A549 treated with RU486 at 1 μM for 4 hours (cell line): ENCODE data around the gene PLIN5. TPM values are rescaled to one million over a fixed set of nuclear protein-coding genes. Genes with fewer than 3 reads are reported as not detected.

Source experiments
- total RNA-seq: library from RNA; stranded (reverse); fragments of 200-300 nt; extraction: Qiagen RNA extraction; gene quantifications from 5 replicates; pipeline ENCODE4 v1.2.3, GENCODE V29; 2022; ENCODE audit warnings: low read depth

Gene PLIN5, protein sequence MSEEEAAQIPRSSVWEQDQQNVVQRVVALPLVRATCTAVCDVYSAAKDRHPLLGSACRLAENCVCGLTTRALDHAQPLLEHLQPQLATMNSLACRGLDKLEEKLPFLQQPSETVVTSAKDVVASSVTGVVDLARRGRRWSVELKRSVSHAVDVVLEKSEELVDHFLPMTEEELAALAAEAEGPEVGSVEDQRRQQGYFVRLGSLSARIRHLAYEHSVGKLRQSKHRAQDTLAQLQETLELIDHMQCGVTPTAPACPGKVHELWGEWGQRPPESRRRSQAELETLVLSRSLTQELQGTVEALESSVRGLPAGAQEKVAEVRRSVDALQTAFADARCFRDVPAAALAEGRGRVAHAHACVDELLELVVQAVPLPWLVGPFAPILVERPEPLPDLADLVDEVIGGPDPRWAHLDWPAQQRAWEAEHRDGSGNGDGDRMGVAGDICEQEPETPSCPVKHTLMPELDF
- total RNA-seq: 0.06 to 0.22 TPM (median 0.09 TPM) in 3 of 5 replicates, not detected in the others

DNA sequence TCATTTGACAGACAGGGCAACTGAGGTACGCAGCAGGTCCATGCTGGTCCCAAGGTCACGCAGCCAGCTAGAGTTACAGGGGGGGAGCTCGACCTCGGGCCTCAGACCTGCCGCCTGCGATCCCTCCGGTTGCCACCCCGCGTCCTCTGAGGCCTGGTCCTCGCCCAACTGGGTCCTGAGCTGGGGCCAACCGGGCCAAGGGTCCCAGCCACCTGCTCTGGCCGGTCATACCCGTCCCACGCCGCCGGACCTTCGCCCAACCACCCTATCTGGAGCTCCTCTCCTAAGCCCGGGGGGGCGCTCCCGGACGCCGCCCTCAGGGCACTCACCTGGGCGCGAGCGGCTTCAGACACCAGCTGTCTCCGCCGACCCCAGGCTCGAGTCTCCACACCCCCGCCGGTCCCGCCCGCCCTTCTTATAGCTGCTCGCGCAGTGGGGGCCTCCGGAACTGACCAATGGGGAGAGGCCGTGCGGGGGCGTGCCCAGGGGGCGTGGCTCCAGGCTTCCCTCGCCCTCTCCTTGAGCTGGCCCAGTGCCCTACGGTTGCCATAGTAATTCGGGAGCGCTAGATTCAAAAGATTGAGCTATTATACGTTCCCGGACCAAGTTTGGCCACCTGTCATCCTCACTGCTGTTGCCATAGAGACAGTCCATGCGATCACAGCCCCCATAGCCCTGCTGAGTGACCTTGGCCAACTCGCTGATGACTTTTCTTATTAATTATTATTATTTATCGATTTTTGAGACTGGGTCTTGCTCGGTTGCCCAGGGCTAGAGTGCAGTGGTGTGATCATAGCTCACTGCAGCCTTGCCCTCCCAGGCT lies at the start of gene PLIN5:
Gene PLIN5 (minus strand): TSS at position 389 of the 823 bp plus-strand sequence. CDS start 1,150 bp downstream, outside the sequence.

GRCh38 chr19:4559569-4559968 lies 24.5 kb upstream of the PLIN5 start, which contains the start of gene SEMA6B:
Gene SEMA6B (minus strand): TSS chr19:4559684. CDS start chr19:4558457, 1,227 bp downstream.

GRCh38 chr19:4539693-4540581 lies 4.9 kb upstream of the PLIN5 start, which contains the start of gene LRG1:
Gene LRG1 (minus strand): TSS chr19:4540036. CDS start chr19:4540013, 23 bp downstream.

GRCh38 chr19:4518345-4519171 lies 16.5 kb downstream of the PLIN5 start, which contains the start of gene PLIN4:
Gene PLIN4 (minus strand): TSS chr19:4518486. CDS start chr19:4518272, 214 bp downstream.

Other genes starting within 250 kb of the PLIN5 start
- not detected in 5 replicates for gene TMIGD2, start 232.8 kb downstream of the PLIN5 start, total RNA-seq
- 7.4 to 9.0 TPM (median 8.4 TPM) in 5 replicates for gene FSD1, start 230.6 kb downstream of the PLIN5 start, total RNA-seq
- not detected in 5 replicates for gene STAP2, start 196.4 kb downstream of the PLIN5 start, total RNA-seq
- 5.8 to 14.0 TPM (median 10.1 TPM) in 5 replicates for gene MPND, start 191.7 kb downstream of the PLIN5 start, total RNA-seq
- gene SH3GL1, start 134.7 kb downstream of the PLIN5 start, total RNA-seq: 45.3 to 64.3 TPM (median 56.8 TPM) in 5 replicates
- 22.4 to 26.3 TPM (median 23.7 TPM) in 5 replicates for gene CHAF1A, start 132.6 kb downstream of the PLIN5 start, total RNA-seq
- 38.4 to 69.4 TPM (median 54.4 TPM) in 5 replicates for gene UBXN6, start 77.4 kb downstream of the PLIN5 start, total RNA-seq
- 25.1 to 30.9 TPM (median 29.4 TPM) in 5 replicates for gene HDGFL2, start 62.9 kb downstream of the PLIN5 start, total RNA-seq
- 0.42 to 0.61 TPM (median 0.51 TPM) in 5 replicates for gene PLIN4, start 16.7 kb downstream of the PLIN5 start, total RNA-seq
- 0.02 to 0.14 TPM (median 0.12 TPM) in 4 of 5 replicates, not detected in the other for gene LRG1, start 4.8 kb upstream of the PLIN5 start, total RNA-seq
- 4.3 to 6.9 TPM (median 6.1 TPM) in 5 replicates for gene SEMA6B, start 24.5 kb upstream of the PLIN5 start, total RNA-seq
- gene TNFAIP8L1, start 104.3 kb upstream of the PLIN5 start, total RNA-seq: 2.4 to 5.4 TPM (median 4.6 TPM) in 5 replicates
- 115 to 147 TPM (median 144 TPM) in 5 replicates for gene MYDGF, start 135.1 kb upstream of the PLIN5 start, total RNA-seq
- 54.4 to 66.9 TPM (median 62.2 TPM) in 5 replicates for gene DPP9, start 188.6 kb upstream of the PLIN5 start, total RNA-seq